Ovary (tissue), 9 donors: ENCODE data around the gene OBSCN. TPM values are rescaled to one million over a fixed set of nuclear protein-coding genes. Genes with fewer than 3 reads are reported as not detected.
A peak's percentile ranks its signal among the peaks of the same experiment; 100 is the strongest.

Experiments
- DNase-seq, 5 donors: peaks; one replicate each; pipeline ENCODE4 v3.0.0-alpha.2; 2019 to 2020
- H3K27ac ChIP-seq, 2 donors: fragments of 200-600 bp; one replicate each; pipeline versions ENCODE4 v1.5.1 to v1.8.0; 2019 to 2022
- H3K27me3 ChIP-seq: fragments of 200-600 bp; one replicate; pipeline ENCODE4 v1.8.0; 2022
- H3K36me3 ChIP-seq: fragments of 200-600 bp; sonication (generic); one replicate; pipeline ENCODE4 v1.5.1; 2019
- H3K4me1 ChIP-seq: one replicate; pipeline ENCODE4 v1.8.1; 2013; ENCODE audit warnings: mild to moderate bottlenecking, moderate library complexity; ENCODE audit not compliant: insufficient read depth
- H3K4me3 ChIP-seq: fragments of 200-600 bp; sonication (generic); one replicate; pipeline ENCODE4 v1.5.1; 2017
- H3K9me3 ChIP-seq, 2 donors: fragments of 200-600 bp in 1 of 2; sonication (generic) in 1 of 2; one replicate each; pipeline versions ENCODE4 v1.5.1 to v1.8.1; 2013 to 2019; ENCODE audit warnings: mild to moderate bottlenecking in 1 of 2, moderate library complexity in 1 of 2
- CTCF ChIP-seq, 3 donors: fragments of 450-650 bp in 2 of 3; fragments of 200-600 bp in 1 of 3; IDR thresholded peaks; one replicate each; pipeline versions ENCODE4 v1.5.1 to v1.8.0; 2016 to 2022; ENCODE audit warnings: antibody characterized with exemption in 3 of 3, mild to moderate bottlenecking in 1 of 3
- EP300 ChIP-seq: sonication (generic); formaldehyde crosslinking; IDR thresholded peaks from one replicate; pipeline ENCODE4 v1.6.1; 2017; ENCODE audit warnings: antibody characterized with exemption
- POLR2A ChIP-seq: fragments of 450-650 bp; IDR thresholded peaks from one replicate; pipeline ENCODE4 v1.6.1; 2017; ENCODE audit warnings: antibody characterized with exemption, mild to moderate bottlenecking, moderate library complexity
- WGBS, 3 donors: extraction: QIAGEN DNeasy Blood & Tissue Kit in 1 of 3; methylation state at CpG; one replicate each; pipeline versions ENCODE4 v1.1.5 to v1.1.7; 2013 to 2017; 5-methylcytosine and 5-hydroxymethylcytosine counted together
- intact Hi-C, 4 donors: fragments of 100-400 bp; cut with DNase I; formaldehyde crosslinking; loops; one replicate each; pipeline versions ENCODE4 v1.11.0 to v1.15.1; 2022 to 2023
- polyA plus RNA-seq, 2 donors: library from polyadenylated mRNA; stranded (reverse); fragments of 200-250 nt in 1 of 2; fragments of 350-450 nt in 1 of 2; fragmentation: Illumina TruSeq in 1 of 2; extraction: RNeasy Lipid Tissue Mini Kit (QIAGEN cat#74804) in 1 of 2; gene quantifications; one replicate each; pipeline ENCODE4 v1.2.3, GENCODE V29; 2013 to 2014
- total RNA-seq, 7 donors: library from RNA; depleted of rRNA in 2 of 7; stranded (reverse); fragments of >200 nt in 2 of 7; fragmentation: NEBNext Ultra II Directional in 3 of 7; extraction: Animal tissue kit (Norgen Biotek cat#: 25700) in 3 of 7; gene quantifications; one replicate each; pipeline versions ENCODE4 v1.1.0 to v1.2.4, GENCODE V29; 2016 to 2023
- donor health status: DM: no; HTN: no; CAD: no; lungs with moderate emphysema.
- donor health status: DM: no; HTN: no; CAD: no.
- donor health status: Bipolar disorder and iron deficiency.
- donor health status: DM: yes; HTN: yes; CAD: no.
- donor health status: DM: no; HTN: no; CAD: no.
- donor health status: DM: yes; HTN: yes; CAD: no.

The OBSCN gene
- total and polyA plus RNA-seq, 9 donors = 3.5 to 37.1 (median 29.0) TPM

DNA sequence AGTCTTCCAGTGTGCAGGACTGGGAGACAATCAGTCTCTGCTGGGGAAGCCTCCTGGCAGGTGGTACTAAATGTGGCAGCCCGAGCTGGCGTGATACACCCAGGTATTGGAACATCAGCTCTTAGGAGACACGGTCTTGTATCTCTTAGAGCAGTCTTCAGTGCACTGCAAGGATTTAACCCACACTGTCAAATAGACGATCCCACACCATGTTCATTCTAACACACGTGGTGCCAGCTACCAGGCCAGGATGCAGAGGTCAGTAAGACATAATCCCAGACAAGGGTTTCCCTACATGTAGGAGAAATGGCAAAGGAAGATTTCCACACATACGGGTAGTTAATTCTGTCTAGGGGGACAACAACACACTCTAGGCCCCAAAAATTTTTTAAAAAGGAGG lies 190.1 kb downstream of the OBSCN start:
- Histone ChIP-seq H3K4me3 (no peak overlapping the region), H3K9me3 (no peaks in the 10 kb centered on the region), H3K27me3 (no peaks in the 10 kb centered on the region), H3K36me3 (no peaks in the 10 kb centered on the region), H3K27ac (no peak overlapping the region), H3K4me1 (no peaks in the 10 kb centered on the region)
- intact Hi-C loops = loop anchor here in 1 of 4 donors (5.0 kb wide), 1 partner anchor 346 kb away; no protein-coding TSS in a partner anchor
- TF ChIP-seq CTCF (IDR thresholded peaks at IDR 0.05) = no peak
- no peak for TF ChIP-seq EP300
- TF ChIP-seq POLR2A = no peak
- 84 to 92% (median 91%) methylated on average over 6 of the region's 6 CpGs for WGBS, 3 donors
- peak in 1 of 5 donors; percentile 7 for DNase-seq

DNA sequence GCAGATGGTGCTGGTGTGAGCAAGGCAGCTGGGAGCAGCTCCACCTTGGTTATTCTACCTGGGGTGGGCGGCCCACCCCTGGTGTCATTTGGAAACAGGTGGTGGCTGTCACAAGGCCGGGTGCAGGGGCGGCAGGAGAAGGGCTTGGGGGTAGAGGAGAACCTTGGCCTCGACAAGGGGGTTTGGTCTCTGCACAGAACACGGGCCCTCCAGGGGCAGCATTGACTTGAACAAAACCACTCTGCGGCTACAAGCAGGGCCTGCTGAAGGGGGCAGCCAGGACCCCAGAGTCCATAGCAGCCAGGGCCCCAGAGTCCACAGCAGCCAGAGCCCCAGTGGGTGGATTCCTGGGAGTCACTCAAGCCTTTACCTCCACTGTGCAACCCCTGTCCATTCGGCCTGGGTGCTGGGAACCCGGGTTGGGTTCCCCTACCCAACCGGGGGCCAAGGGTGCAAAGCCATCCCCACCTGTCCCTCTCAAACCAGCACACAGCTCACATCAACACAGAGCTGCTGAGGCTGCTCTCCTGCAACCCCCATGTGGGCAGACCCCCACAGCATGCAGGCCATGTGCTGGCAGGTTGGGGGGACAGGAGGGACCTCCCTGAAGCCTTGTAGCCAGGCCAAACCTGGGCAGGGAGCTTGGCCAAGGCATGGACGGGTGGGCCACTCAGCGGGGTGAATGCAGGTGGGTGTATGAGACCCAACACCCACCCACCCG lies 191.1 kb downstream of the OBSCN start:
- DNase-seq = peak in 2 of 5 donors; percentile 13 to 26
- no peaks in the 10 kb centered on the region for H3K36me3 ChIP-seq
- 84 to 88% (median 87%) methylated on average over 12 of the region's 12 CpGs for WGBS, 3 donors
- intact Hi-C loops = loop anchor here in 1 of 4 donors (5.0 kb wide), 1 partner anchor 347 kb away; no protein-coding TSS in a partner anchor
- no peak overlapping the region for H3K27ac ChIP-seq
- TF ChIP-seq POLR2A (no peak), EP300 (no peak), CTCF (IDR thresholded peaks at IDR 0.05) (no peak)
- H3K27me3 ChIP-seq = no peaks in the 10 kb centered on the region
- no peak overlapping the region for H3K4me3 ChIP-seq
- no peaks in the 10 kb centered on the region for H3K9me3 ChIP-seq
- peaks cover under 1% of the 10 kb centered on the region for H3K4me1 ChIP-seq

DNA sequence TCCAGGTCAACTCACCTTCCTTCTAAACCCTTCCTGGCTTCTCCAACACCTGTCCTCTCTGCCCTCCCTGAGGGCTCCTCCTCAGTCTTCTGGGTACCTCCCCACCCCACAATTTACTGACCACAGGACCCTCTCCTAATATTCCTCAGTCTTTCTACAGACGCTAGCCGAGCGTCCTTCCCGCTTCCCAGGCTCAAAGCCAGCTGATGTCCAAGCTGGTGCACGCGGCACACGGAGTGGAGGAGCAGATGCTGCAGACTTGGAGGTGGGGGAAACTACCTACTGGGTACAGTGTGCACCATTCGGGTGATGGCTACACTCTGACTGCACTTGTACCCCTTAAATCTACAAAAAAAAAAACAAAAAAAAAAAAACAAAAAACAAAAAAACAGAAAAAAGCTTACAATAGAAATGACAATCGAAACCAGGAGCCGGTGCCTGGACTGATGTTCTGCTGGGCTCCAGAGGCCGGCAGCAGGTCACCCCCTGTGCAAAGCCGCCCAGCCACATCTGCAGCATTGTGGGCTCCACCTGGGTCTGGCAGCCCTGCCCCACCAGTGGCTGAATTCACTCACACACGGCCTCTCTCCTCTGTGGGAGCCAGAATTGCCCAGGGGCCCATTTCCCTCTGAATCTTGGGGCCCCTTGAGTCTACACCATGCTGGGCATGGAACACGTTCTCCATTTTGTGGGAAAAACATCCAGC lies 191.8 kb downstream of the OBSCN start:
- Histone ChIP-seq H3K4me3 (no peak overlapping the region), H3K27me3 (no peaks in the 10 kb centered on the region), H3K4me1 (peaks cover 3% of the 10 kb centered on the region), H3K36me3 (no peaks in the 10 kb centered on the region), H3K27ac (no peak overlapping the region), H3K9me3 (no peaks in the 10 kb centered on the region)
- peak in 1 of 5 donors; percentile 10 for DNase-seq
- intact Hi-C loops = loop anchor here in 1 of 4 donors (5.0 to 10.0 kb wide), 2 partner anchors 235 to 347 kb away; partner anchors contain the start of gene IBA57
- no peak for TF ChIP-seq POLR2A
- whole genome bisulfite sequencing, 3 donors = 91 to 92% (median 92%) methylated on average over 14 of the region's 14 CpGs

DNA sequence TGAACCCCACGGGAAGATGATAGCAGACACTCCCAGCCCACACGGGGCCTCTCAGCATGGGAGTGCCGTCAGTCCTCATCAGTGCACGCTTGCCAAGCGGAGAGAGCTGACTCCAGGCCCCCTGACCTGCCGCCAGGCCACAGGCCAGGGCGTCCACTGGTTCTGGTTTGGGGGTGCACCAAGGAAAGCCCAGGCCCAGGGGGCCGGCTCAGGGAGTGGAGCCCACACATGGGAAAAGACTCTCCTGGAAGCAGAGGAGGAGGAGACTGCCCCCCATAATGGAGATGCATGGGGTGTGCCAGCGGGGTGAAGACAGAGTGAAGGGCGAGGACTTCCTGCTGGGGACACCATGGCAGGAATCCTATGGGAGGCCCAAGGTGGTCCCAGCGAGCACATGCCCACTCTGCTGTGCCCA lies 192.4 kb downstream of the OBSCN start:
- Histone ChIP-seq H3K4me1 (peaks cover 4% of the 10 kb centered on the region), H3K4me3 (no peak overlapping the region), H3K27me3 (no peaks in the 10 kb centered on the region), H3K9me3 (no peaks in the 10 kb centered on the region), H3K27ac (no peak overlapping the region), H3K36me3 (no peaks in the 10 kb centered on the region)
- intact Hi-C loops = loop anchor here in 1 of 4 donors (10.0 kb wide), 1 partner anchor 235 kb away; the partner anchor contains the start of gene IBA57
- 85 to 92% (median 91%) methylated on average over 8 to 11 of the region's 11 CpGs for WGBS, 3 donors
- DNase-seq = peak in 1 of 5 donors; percentile 16
- TF ChIP-seq EP300 (no peak), CTCF (IDR thresholded peaks at IDR 0.05) (no peak), POLR2A (no peak)
